Measurements from ENCODE around the gene SHD.
"Not testable (repeated sequence)": the region's sequence is repeated elsewhere in the genome, so short reads cannot be mapped to it uniquely, and the experiment has no call there.

SHD gene

GRCh38 chr19:4278419-4279266 lies at the start of gene SHD:
Gene SHD (plus strand): TSS chr19:4279266. CDS start chr19:4280064, 798 bp downstream.
- no peak for DNase-seq (ENCODE audit: low read depth in 1 of 2, low spot score in 1 of 2)

GRCh38 chr19:4230237-4230636 lies 48.8 kb upstream of the SHD start:
- not testable (repeated sequence) for DNase-seq (ENCODE audit: low read depth in 1 of 2, low spot score in 1 of 2)

GRCh38 chr19:4231521-4231920 lies 47.5 kb upstream of the SHD start:
- DNase-seq (ENCODE audit: low read depth in 1 of 2, low spot score in 1 of 2) = not testable (repeated sequence)

GRCh38 chr19:4232139-4232538 lies 46.9 kb upstream of the SHD start:
- DNase-seq (ENCODE audit: low read depth in 1 of 2, low spot score in 1 of 2) = not testable (repeated sequence)

GRCh38 chr19:4232614-4233281 lies 46.3 kb upstream of the SHD start:
- no peak for DNase-seq (ENCODE audit: low read depth in 1 of 2, low spot score in 1 of 2)

GRCh38 chr19:4233282-4233853 lies 45.7 kb upstream of the SHD start:
- peak; percentile 35 to 62 for DNase-seq (ENCODE audit: low read depth in 1 of 2, low spot score in 1 of 2)

GRCh38 chr19:4234142-4234861 lies 44.8 kb upstream of the SHD start:
- no peak for DNase-seq (ENCODE audit: low read depth in 1 of 2, low spot score in 1 of 2)

- no peak for DNase-seq (ENCODE audit: low read depth in 1 of 2, low spot score in 1 of 2)
Observed at GRCh38 chr19:4234862-4235201, 44.2 kb upstream of the SHD start.

GRCh38 chr19:4237510-4237909 lies 41.6 kb upstream of the SHD start:
- not testable (repeated sequence) for DNase-seq (ENCODE audit: low read depth in 1 of 2, low spot score in 1 of 2)

GRCh38 chr19:4238831-4239230 lies 40.2 kb upstream of the SHD start:
- DNase-seq (ENCODE audit: low read depth in 1 of 2, low spot score in 1 of 2) = no peak

GRCh38 chr19:4241824-4242430 lies 37.1 kb upstream of the SHD start:
- no peak for DNase-seq (ENCODE audit: low read depth in 1 of 2, low spot score in 1 of 2)

- not testable (repeated sequence) for DNase-seq (ENCODE audit: low read depth in 1 of 2, low spot score in 1 of 2)
Observed at GRCh38 chr19:4245938-4246337, 33.1 kb upstream of the SHD start.

GRCh38 chr19:4246767-4247593 lies 32.1 kb upstream of the SHD start, which contains the start of gene YJU2:
Gene YJU2 (plus strand): TSS chr19:4247080. CDS start chr19:4247147, 67 bp downstream.
- peak; percentile 93 to 97 for DNase-seq (ENCODE audit: low read depth in 1 of 2, low spot score in 1 of 2)

- no peak for DNase-seq (ENCODE audit: low read depth in 1 of 2, low spot score in 1 of 2)
Observed at GRCh38 chr19:4256563-4256962, 22.5 kb upstream of the SHD start.

GRCh38 chr19:4257025-4257424 lies 22.0 kb upstream of the SHD start:
- no peak for DNase-seq (ENCODE audit: low read depth in 1 of 2, low spot score in 1 of 2)

GRCh38 chr19:4258181-4258580 lies 20.9 kb upstream of the SHD start:
- DNase-seq (ENCODE audit: low read depth in 1 of 2, low spot score in 1 of 2) = no peak

GRCh38 chr19:4260613-4261191 lies 18.4 kb upstream of the SHD start:
- no peak for DNase-seq (ENCODE audit: low read depth in 1 of 2, low spot score in 1 of 2)

GRCh38 chr19:4264812-4265211 lies 14.3 kb upstream of the SHD start:
- DNase-seq (ENCODE audit: low read depth in 1 of 2, low spot score in 1 of 2) = no peak

- no peak for DNase-seq (ENCODE audit: low read depth in 1 of 2, low spot score in 1 of 2)
Observed at GRCh38 chr19:4266253-4267000, 12.6 kb upstream of the SHD start.

All from stimulated activated CD4-positive, alpha-beta T cell treated with anti-CD3 and anti-CD28 coated beads, Interleukin-15, amount 100 ng/mL, for 1 hour (primary cell).